Measurements from ENCODE around the gene FAM120B.

- TF ChIP-seq, protein P1, sequence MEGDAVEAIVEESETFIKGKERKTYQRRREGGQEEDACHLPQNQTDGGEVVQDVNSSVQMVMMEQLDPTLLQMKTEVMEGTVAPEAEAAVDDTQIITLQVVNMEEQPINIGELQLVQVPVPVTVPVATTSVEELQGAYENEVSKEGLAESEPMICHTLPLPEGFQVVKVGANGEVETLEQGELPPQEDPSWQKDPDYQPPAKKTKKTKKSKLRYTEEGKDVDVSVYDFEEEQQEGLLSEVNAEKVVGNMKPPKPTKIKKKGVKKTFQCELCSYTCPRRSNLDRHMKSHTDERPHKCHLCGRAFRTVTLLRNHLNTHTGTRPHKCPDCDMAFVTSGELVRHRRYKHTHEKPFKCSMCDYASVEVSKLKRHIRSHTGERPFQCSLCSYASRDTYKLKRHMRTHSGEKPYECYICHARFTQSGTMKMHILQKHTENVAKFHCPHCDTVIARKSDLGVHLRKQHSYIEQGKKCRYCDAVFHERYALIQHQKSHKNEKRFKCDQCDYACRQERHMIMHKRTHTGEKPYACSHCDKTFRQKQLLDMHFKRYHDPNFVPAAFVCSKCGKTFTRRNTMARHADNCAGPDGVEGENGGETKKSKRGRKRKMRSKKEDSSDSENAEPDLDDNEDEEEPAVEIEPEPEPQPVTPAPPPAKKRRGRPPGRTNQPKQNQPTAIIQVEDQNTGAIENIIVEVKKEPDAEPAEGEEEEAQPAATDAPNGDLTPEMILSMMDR (IDR thresholded peaks at IDR 0.05): no peak
- TF ChIP-seq POLR2A (IDR thresholded peaks at IDR 0.05): no peak
Observed at GRCh38 chr6:170259278-170259677, 47.3 kb upstream of the FAM120B start.
